Naive thymus-derived CD4-positive, alpha-beta T cell (primary cell): ENCODE data around the gene TWSG1. TPM values are rescaled to one million over a fixed set of nuclear protein-coding genes. Genes with fewer than 3 reads are reported as not detected.

Source experiments
- ATAC-seq: fragments of 150-1000 bp; cut with Tn5 transposase; 2 replicates; pipeline ENCODE4 v1.10.0; 2021; ENCODE audit warnings: mild to moderate bottlenecking, moderate library complexity
- CTCF ChIA-PET: fragments of 350-600 bp; sonication (Branson Sonifier 250); formaldehyde crosslinking; loops from one replicate; lab custom pipeline; 2021; ENCODE audit warnings: antibody characterized with exemption; lab: Charles Lee
- POLR2A ChIA-PET: fragments of 350-600 bp; sonication (Branson Sonifier 250); formaldehyde crosslinking; loops from one replicate; lab custom pipeline; 2021; ENCODE audit warnings: antibody characterized with exemption, inconsistent platforms; lab: Charles Lee
- DNase-seq, 9 donors: peaks; one replicate each; pipeline versions ENCODE4 v3.0.0 to v3.0.0-alpha.2; 2020 to 2022; ENCODE audit warnings: mixed read lengths in 1 of 9
- H3K27ac ChIP-seq: one replicate; pipeline ENCODE4 v1.7.0; 2013; ENCODE audit warnings: mild to moderate bottlenecking, low read depth, low read length, moderate library complexity
- H3K27me3 ChIP-seq, 2 donors: one replicate each; pipeline ENCODE4 v1.7.0; 2013; ENCODE audit warnings: low read length in 2 of 2, mild to moderate bottlenecking in 2 of 2, moderate library complexity in 2 of 2; ENCODE audit not compliant: control insufficient read depth in 2 of 2, insufficient read depth in 2 of 2
- H3K36me3 ChIP-seq, 3 experiments: 1 replicate in 2 of 3; 2 replicates in 1 of 3; pipeline ENCODE4 v1.7.0; 2013; ENCODE audit warnings: low read length in 3 of 3, mild to moderate bottlenecking in 3 of 3, moderate library complexity in 1 of 3; ENCODE audit not compliant: insufficient read depth in 3 of 3, control insufficient read depth in 2 of 3
- H3K4me1 ChIP-seq, 2 donors: one replicate each; pipeline ENCODE4 v1.7.0; 2013; ENCODE audit warnings: low read length in 2 of 2, mild to moderate bottlenecking in 2 of 2, moderate library complexity in 1 of 2; ENCODE audit not compliant: control insufficient read depth in 2 of 2, insufficient read depth in 2 of 2
- H3K4me3 ChIP-seq: 2 replicates; pipeline ENCODE4 v1.7.0; 2013; ENCODE audit warnings: mild to moderate bottlenecking, low read length
- H3K9me3 ChIP-seq, 3 experiments: 1 replicate in 2 of 3; 2 replicates in 1 of 3; pipeline ENCODE4 v1.7.0; 2013; ENCODE audit warnings: low read length in 3 of 3; ENCODE audit not compliant: control insufficient read depth in 2 of 3
- H3K27ac Mint-ChIP-seq, 9 donors: one replicate each; pipeline ENCODE4 v1.8.0; 2020 to 2022; ENCODE audit warnings: mixed read lengths in 9 of 9, mild to moderate bottlenecking in 8 of 9, moderate library complexity in 5 of 9, inconsistent platforms in 2 of 9
- H3K27me3 Mint-ChIP-seq, 5 donors: one replicate each; pipeline ENCODE4 v1.8.0; 2021 to 2022; ENCODE audit warnings: mixed read lengths in 5 of 5, mild to moderate bottlenecking in 1 of 5
- H3K36me3 Mint-ChIP-seq, 5 donors: one replicate each; pipeline ENCODE4 v1.8.0; 2020 to 2022; ENCODE audit warnings: mixed read lengths in 5 of 5, mild to moderate bottlenecking in 3 of 5, inconsistent platforms in 1 of 5
- H3K4me1 Mint-ChIP-seq, 7 donors: one replicate each; pipeline ENCODE4 v1.8.0; 2020 to 2022; ENCODE audit warnings: mixed read lengths in 7 of 7, mild to moderate bottlenecking in 3 of 7, inconsistent platforms in 1 of 7
- H3K4me3 Mint-ChIP-seq, 10 donors: one replicate each; pipeline ENCODE4 v1.8.0; 2020 to 2022; ENCODE audit warnings: mild to moderate bottlenecking in 10 of 10, mixed read lengths in 10 of 10, moderate library complexity in 6 of 10, inconsistent platforms in 2 of 10
- H3K9me3 Mint-ChIP-seq, 11 donors: one replicate each; pipeline ENCODE4 v1.8.0; 2020 to 2022; ENCODE audit warnings: mixed read lengths in 11 of 11, mild to moderate bottlenecking in 4 of 11, inconsistent platforms in 1 of 11, moderate library complexity in 1 of 11
- intact Hi-C, 2 donors: fragments of 100-400 bp; cut with micrococcal nuclease; formaldehyde crosslinking; loops; one replicate each; pipeline ENCODE4 v1.15.1; 2023
- polyA plus RNA-seq, 2 donors: library from polyadenylated mRNA; unstranded; fragments of 300-500 nt; fragmentation: Illumina TruSeq; gene quantifications; one replicate each; pipeline ENCODE4 v1.2.3, GENCODE V29; 2021
- total RNA-seq, 6 experiments: library from RNA in 5 of 6; stranded (reverse) in 5 of 6; gene quantifications; 1 replicate in 5 of 6; 2 replicates in 1 of 6; pipeline ENCODE4 v1.2.3 and lab custom pipeline; 2021 to 2026

Gene TWSG1
- total and polyA plus RNA-seq, 7 experiments from 2014 or later: 2.4 to 7.6 (median 5.0) TPM

DNA sequence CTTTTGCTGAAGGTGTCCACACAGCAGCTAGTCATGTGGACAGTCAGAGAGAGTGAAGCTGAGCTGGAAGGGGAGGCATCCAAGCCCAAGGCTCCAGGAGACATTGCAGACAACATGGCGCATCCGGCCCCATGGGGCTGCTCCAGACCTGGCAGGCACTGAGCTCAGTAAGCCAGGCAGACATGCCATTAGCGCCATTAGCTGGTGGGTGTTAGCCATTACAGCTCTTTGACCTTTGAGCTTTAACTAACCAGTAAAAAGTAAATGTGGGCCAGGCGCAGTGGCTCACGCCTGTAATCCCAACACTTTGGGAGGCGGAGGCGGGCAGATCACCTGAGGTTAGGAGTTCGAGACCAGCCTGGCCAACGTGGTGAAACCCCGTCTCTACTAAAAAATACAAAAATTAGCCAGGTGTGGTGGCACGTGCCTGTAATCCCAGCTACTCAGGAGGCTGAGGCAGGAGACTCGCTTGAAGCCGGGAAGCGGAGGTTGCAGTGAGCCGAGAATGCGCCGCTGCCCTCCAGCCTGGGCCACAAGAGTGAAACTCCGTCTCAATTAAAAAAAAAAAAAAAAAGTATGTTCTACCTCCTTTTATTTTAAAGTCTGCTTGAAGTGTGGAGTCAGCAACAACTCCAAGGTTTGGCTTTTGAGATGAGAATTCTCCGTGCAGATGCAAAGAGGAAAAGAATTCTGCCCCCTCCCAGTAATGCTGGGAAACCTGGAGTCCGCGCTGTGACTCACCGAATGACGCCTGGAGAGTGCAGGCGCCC lies 69.4 kb downstream of the TWSG1 start:
- DNase-seq (no peak), ATAC-seq (no peak)
- Mint-ChIP-seq H3K27me3 (peaks cover 0 to 6% (median 5%) of the 10 kb centered on the region in 5 donors), H3K27ac (peak overlapping the region in 5 of 9 donors; percentile 56 to 78 (median 77)), H3K9me3 (peaks cover 0 to 2% (median 0%) of the 10 kb centered on the region in 11 donors), H3K4me1 (peaks cover 6 to 25% (median 12%) of the 10 kb centered on the region in 7 donors), H3K4me3 (peak overlapping the region; percentile 49 to 90 (median 82)), H3K36me3 (peaks cover 0 to 11% (median 4%) of the 10 kb centered on the region in 5 donors)
- Histone ChIP-seq H3K36me3 (no peaks in the 10 kb centered on the region), H3K9me3 (no peaks in the 10 kb centered on the region), H3K27me3 (no peaks in the 10 kb centered on the region), H3K4me1 (no peaks in the 10 kb centered on the region), H3K4me3 (no peak overlapping the region), H3K27ac (no peak overlapping the region)
- intact Hi-C loops: loop anchor here in 1 of 2 donors (10.0 kb wide), 1 partner anchor 111 kb away; no protein-coding TSS in a partner anchor
- CTCF ChIA-PET: interaction anchor here (0.7 kb wide), 2 partner anchors 332 to 724 kb away, joined by 3 read pairs; no protein-coding TSS in a partner anchor
- POLR2A ChIA-PET: no interaction called here

DNA sequence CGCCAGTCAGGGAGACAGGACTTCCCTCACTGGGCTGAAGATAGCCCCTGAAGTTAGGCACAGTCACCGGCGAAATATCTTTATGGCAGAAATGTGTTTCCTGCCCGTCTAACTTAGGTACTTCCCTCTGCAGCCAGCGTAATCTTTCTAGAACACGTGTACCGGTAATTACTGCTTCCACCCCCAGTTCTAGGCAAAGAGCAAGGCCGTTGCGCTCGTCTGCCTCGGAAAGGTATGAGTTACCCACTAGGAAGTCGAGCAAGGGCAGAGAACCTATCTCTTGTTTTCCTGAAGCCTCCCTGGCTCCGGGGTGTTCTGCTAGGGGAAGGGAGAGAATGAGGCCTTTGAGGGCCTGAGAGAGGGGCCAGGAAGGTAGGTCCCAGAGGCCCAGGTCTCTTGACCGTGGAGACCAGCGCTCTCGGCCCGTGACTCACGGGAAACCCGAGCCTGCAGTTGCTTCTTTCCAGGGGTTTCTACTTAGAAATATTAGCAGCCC lies 70.0 kb downstream of the TWSG1 start:
- peaks cover 6 to 25% (median 12%) of the 10 kb centered on the region in 7 donors for H3K4me1 Mint-ChIP-seq
- intact Hi-C loops: loop anchor here in 1 of 2 donors (10.0 kb wide), 1 partner anchor 110 kb away; no protein-coding TSS in a partner anchor

DNA sequence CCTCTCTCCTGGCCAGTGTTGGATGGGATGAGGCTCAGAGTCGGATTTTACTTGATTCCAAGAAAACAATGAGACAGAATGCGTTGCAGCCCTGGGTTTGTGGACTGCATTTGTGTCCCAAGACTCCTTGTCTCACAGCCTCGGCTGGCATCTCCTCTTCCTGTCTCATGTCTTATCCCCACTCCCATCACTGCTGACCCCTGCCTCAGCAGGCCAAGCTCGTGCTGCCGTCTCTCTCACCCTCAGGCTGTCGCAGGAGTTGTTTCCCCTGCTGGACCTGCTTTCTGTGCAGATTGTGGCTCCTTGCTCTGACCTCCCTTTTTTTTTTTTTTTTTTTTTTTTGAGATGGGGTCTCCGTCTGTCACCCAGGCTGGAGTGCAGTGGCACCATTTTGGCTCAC lies 70.6 kb downstream of the TWSG1 start:
- H3K4me1 ChIP-seq: no peaks in the 10 kb centered on the region
- peaks cover 0 to 7% (median 2%) of the 10 kb centered on the region in 5 donors for H3K36me3 Mint-ChIP-seq
- DNase-seq (no peak), ATAC-seq (no peak)
- H3K36me3 ChIP-seq: no peaks in the 10 kb centered on the region
- peaks cover 0 to 11% (median 5%) of the 10 kb centered on the region in 5 donors for H3K27me3 Mint-ChIP-seq
- CTCF ChIA-PET: no interaction called here
- peak overlapping the region in 3 of 9 donors; percentile 77 to 78 (median 78) for H3K27ac Mint-ChIP-seq
- no peaks in the 10 kb centered on the region for H3K9me3 ChIP-seq
- H3K4me3 ChIP-seq: no peak overlapping the region
- peaks cover 0 to 3% (median 0%) of the 10 kb centered on the region in 11 donors for H3K9me3 Mint-ChIP-seq
- H3K4me3 Mint-ChIP-seq: peak overlapping the region in 7 of 10 donors; percentile 76 to 90 (median 86)
- H3K27ac ChIP-seq: no peak overlapping the region
- POLR2A ChIA-PET: no interaction called here
- no peaks in the 10 kb centered on the region for H3K27me3 ChIP-seq
- intact Hi-C loops: loop anchor here in 1 of 2 donors (10.0 kb wide), 1 partner anchor 110 kb away; no protein-coding TSS in a partner anchor
- peaks cover 6 to 25% (median 12%) of the 10 kb centered on the region in 7 donors for H3K4me1 Mint-ChIP-seq

More for the DNA sequence above, 70.0 kb downstream of the TWSG1 start:
- H3K36me3 Mint-ChIP-seq: peaks cover 0 to 7% (median 2%) of the 10 kb centered on the region in 5 donors
- CTCF ChIA-PET: no interaction called here
- Histone ChIP-seq H3K4me1 (no peaks in the 10 kb centered on the region), H3K27ac (no peak overlapping the region), H3K36me3 (no peaks in the 10 kb centered on the region), H3K9me3 (no peaks in the 10 kb centered on the region), H3K27me3 (no peaks in the 10 kb centered on the region), H3K4me3 (no peak overlapping the region)
- peak overlapping the region; percentile 49 to 90 (median 82) for H3K4me3 Mint-ChIP-seq
- H3K27ac Mint-ChIP-seq: peak overlapping the region in 4 of 9 donors; percentile 60 to 78 (median 78)
- DNase-seq: peak in 7 of 9 donors; percentile 1 to 53 (median 11)
- POLR2A ChIA-PET: no interaction called here
- H3K9me3 Mint-ChIP-seq: peaks cover 0 to 2% (median 0%) of the 10 kb centered on the region in 11 donors
- peak; percentile 74 for ATAC-seq
- peaks cover 0 to 7% (median 5%) of the 10 kb centered on the region in 5 donors for H3K27me3 Mint-ChIP-seq

DNA sequence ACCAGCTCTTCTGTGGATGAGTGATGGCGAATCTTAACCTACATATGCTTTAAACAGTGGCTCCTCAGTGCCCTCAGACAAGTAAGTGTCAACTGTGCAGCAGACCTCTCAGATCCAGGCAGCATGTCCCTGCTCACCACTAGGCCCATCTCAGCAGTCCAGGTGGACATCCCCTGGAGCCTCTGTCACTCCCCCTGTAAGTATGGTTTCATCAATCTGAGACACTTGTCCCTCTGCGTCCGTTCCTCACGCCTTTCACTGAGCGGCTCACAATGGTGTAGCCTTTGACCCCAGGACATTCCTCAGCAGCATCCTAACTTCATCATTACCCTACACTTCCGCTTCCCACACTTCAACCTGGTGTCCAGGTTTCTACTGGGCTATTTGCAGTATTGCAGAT lies 71.4 kb downstream of the TWSG1 start:
- H3K36me3 ChIP-seq: no peaks in the 10 kb centered on the region
- no peaks in the 10 kb centered on the region for H3K4me1 ChIP-seq
- Mint-ChIP-seq H3K27me3 (peaks cover 0 to 11% (median 5%) of the 10 kb centered on the region in 5 donors), H3K4me1 (peaks cover 6 to 25% (median 12%) of the 10 kb centered on the region in 7 donors), H3K9me3 (peaks cover 0 to 3% (median 0%) of the 10 kb centered on the region in 11 donors), H3K4me3 (peak overlapping the region in 7 of 10 donors; percentile 31 to 80 (median 54)), H3K36me3 (peaks cover 0 to 7% (median 2%) of the 10 kb centered on the region in 5 donors), H3K27ac (peak overlapping the region in 3 of 9 donors; percentile 5 to 43 (median 16))
- ChIA-PET POLR2A (no interaction called here), CTCF (no interaction called here)
- no peaks in the 10 kb centered on the region for H3K27me3 ChIP-seq
- intact Hi-C loops: loop anchor here in 1 of 2 donors (10.0 kb wide), 1 partner anchor 109 kb away; no protein-coding TSS in a partner anchor
- no peak for DNase-seq
- ATAC-seq: no peak
- no peaks in the 10 kb centered on the region for H3K9me3 ChIP-seq
- H3K27ac ChIP-seq: no peak overlapping the region
- no peak overlapping the region for H3K4me3 ChIP-seq

DNA sequence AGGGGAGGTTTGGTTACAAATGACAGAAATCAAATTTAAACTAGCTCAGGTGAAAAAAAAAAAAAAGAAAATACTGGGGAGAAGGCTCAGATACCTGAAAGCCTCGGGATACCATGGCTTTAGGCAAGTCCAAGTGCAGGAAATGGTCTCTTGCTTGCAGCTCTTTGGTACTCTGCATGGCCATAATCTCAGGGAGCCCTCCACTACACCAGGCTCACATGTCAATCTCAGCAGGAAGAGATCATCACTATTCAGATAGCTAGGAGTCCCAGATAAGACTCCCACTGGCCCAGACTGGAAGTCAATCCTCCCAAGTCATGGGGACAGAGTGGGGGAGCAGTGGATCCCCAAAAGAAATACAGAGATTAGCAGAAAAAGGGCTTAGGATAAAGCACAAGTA lies 75.9 kb downstream of the TWSG1 start:
- Mint-ChIP-seq H3K27me3 (peaks cover 0 to 16% (median 5%) of the 10 kb centered on the region in 5 donors), H3K4me1 (peaks cover 0 to 7% (median 2%) of the 10 kb centered on the region in 7 donors), H3K9me3 (peaks cover 0 to 3% (median 0%) of the 10 kb centered on the region in 11 donors), H3K27ac (no peak overlapping the region), H3K4me3 (no peak overlapping the region), H3K36me3 (no peaks in the 10 kb centered on the region)
- POLR2A ChIA-PET: no interaction called here
- CTCF ChIA-PET: no interaction called here
- ATAC-seq (no peak), DNase-seq (no peak)
- H3K27me3 ChIP-seq: no peaks in the 10 kb centered on the region
- intact Hi-C loops: no loop called here
- H3K36me3 ChIP-seq: no peaks in the 10 kb centered on the region
- no peak overlapping the region for H3K4me3 ChIP-seq
- H3K9me3 ChIP-seq: no peaks in the 10 kb centered on the region
- no peak overlapping the region for H3K27ac ChIP-seq
- H3K4me1 ChIP-seq: no peaks in the 10 kb centered on the region

DNA sequence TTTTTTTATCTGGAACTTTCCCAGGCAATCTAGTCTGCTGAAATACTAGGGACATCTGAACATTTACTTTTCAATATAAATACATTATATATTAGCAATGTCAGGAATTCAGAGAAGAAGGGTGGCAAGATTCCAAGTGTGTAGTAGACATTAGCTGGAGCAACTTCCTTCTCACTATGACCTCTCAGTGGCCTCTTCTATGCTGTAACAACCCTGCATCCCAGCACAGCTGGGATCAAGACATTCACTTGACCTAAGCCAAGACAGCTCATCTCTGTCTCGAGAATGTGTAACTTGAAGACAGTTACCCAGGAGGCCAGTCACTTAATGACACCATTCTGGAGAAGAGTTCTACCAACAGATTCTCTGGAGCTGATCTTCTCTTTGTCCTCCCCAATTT lies 79.0 kb downstream of the TWSG1 start:
- DNase-seq (no peak), ATAC-seq (no peak)
- Histone ChIP-seq H3K27ac (no peak overlapping the region), H3K4me3 (no peak overlapping the region), H3K9me3 (no peaks in the 10 kb centered on the region), H3K27me3 (no peaks in the 10 kb centered on the region), H3K4me1 (no peaks in the 10 kb centered on the region), H3K36me3 (no peaks in the 10 kb centered on the region)
- ChIA-PET POLR2A (no interaction called here), CTCF (no interaction called here)
- Mint-ChIP-seq H3K36me3 (no peaks in the 10 kb centered on the region), H3K9me3 (peaks cover 0 to 3% (median 0%) of the 10 kb centered on the region in 11 donors), H3K27ac (no peak overlapping the region), H3K4me1 (no peaks in the 10 kb centered on the region), H3K4me3 (no peak overlapping the region), H3K27me3 (peaks cover 0 to 13% (median 0%) of the 10 kb centered on the region in 5 donors)
- intact Hi-C loops: no loop called here
